Fibroblast of peridontal ligament (primary cell): Measurements from ENCODE around the gene ZFP14.

Experiments used
- DNase-seq: peaks from one replicate; pipeline ENCODE4 v3.0.0-alpha.2; 2010; ENCODE audit errors: extremely low read depth

The ZFP14 gene

DNA sequence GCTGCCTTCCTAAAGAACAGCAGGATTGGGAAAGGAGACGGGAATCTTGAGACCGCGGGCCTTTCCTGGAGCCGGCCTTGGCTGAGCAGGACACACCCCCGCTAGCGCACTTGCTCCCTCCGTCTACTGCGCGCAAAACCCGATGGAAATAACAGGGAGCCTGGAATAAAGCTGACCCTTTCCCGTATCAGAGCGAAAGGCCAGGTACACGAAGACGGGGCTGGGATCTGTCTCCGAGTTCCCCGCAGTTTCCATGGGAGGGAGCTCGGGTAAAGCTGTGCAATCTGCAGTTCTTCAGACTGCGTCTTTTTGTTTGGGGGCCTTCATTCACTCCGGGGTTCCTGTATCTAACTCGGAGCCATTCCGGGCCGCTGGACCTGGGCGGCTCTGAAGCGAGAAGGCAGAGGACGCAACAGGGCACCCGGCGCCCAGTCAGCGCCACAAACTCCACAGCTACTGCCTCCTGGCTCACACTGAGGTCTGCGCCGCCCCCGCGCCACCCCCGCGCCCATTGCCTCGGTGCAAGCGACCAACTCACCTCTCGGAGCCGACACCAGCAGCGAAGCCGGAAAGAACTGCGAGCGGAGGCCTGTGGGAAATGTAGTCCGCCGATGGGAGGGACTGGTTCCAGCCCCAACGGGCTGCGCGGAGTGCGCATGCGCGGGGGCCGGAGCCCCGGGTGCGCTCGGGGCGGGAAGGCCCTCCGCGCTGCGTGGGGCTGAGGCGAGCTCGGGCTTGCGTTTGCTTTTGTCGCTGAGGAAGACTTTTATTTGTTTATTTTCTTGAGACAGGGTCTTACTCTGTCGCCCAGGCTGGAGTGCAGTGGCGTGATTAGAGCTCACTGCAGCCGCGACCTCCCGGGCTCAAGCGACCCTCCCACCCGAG lies at the start of gene ZFP14:
Gene ZFP14, minus strand, starts transcription at position 577 of the 885 bp plus-strand sequence. CDS start 11,309 bp downstream, outside the sequence.
- peak; percentile 90 for DNase-seq

DNA sequence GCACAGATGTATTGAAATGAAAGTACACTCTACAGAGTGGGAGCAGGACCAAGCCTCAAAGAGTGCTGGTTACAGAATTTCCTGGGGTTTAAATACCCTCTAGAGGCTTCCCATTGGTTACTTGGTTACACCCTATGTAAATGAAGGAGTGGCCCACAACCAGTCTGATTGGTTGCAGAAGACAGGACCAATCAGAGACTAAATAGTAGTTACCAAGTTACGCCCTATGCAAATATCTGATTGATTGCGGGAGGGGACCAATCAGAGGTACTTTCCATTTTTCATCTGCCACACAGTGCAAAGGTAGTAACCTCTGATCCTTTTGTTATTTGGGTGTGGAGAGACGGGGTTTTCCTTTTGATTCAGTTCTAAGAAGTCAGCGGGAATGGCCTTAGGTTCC lies 44.9 kb upstream of the ZFP14 start:
- no peak for DNase-seq

DNA sequence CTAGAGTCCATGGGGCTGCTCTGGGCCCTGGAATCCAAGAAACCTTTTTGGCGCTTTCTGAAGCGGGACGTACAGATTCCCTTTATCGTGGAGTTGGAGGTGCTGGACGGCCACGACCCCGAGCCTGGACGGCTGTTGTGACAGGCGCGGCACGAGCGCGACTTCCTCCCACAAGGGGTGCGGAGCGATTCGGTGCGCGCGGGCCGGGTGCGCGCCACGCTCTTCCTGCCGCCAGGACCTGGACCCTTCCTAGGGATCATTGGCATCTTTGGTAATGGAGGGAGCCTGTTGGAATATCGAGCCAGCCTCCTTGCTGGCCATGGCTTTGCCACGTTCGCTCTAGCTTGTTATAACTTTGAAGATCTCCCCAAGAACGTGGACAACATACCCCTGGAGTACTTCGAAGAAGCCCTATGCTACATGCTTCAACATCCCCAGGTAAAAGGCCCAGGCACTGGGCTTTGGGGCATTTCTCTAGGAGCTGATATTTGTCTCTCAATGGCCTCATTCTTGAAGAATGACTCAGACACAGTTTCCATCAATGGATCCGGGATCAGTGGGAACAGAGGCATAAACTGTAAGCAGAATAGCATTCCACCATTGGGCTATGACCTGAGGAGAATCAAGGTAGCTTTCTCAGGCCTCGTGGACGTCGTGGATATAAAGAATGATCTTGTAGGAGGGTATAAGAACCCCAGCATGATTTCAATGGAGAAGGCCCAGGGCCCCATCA lies 42.9 kb upstream of the ZFP14 start:
- DNase-seq = no peak

DNA sequence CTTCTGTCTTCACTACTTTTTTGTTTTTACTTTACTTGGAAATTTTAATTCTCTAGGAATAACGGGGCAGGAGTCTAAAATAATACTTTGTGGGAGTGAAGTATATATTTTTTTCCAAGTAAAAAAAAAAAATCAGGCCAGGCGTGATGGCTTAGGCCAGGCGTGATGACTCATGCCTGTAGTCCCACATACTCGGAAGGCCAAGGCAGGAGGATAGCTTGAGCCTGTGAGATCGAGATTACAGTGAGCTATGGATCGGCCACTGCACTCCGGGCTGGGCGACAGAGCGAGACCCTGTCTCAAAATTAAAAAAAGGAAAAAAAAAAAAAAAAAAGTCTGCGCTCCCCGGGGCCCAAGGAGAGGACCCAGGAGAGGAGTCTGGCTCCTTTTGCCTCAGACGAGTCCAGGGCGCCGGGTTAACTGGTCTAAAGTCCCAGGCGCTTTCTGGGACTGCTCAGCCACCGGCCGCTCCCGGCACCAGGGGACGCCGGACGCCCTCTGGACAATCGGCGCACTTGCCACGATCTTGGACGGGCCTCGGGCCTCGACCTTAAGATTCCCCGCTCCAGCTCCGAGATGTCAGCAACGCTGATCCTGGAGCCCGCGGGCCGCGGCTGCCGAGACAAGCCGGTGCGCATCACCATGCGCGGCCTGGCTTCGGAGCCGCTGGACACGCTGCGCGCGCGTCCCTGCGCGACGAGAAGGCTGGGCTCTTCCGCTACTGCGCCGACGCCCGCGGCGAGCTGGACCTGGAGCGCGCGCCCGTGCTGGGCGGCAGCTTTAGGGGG lies 42.2 kb upstream of the ZFP14 start:
- peak; percentile 30 for DNase-seq

DNA sequence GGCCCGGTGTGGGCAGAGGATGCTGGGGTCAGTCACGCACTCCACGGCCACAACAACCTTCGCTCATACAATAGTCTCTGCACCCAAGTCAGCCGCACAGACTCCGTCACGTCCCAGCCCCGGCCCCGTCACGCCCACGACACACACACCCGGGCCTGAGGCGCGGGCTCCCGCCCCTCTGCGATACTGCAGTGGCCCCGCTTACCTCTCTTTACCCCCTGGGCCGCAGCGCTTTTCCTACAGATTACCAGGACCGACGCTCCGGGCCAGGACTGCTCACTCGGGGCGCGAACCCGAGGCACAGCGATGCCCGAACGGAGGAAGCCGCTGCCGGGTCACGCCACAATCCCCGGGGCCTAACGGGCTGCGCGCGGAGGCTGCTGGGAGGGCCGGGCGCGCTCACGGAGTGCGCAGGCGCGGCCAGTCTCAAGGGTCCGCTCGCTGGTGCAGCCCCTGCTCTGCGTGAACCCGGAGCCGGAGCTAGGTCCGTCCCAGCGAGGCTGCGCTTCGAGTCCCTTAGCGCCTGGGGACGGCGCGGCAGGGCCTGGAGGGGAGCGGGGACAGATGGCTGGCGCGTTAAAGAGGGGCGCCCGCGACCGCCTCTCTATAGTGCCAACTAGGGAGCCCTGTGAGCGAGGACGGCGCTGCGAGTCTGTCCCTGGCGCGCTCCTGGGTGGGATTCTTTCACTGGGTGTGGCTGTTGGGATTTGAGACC lies 39.4 kb upstream of the ZFP14 start, which contains the start of gene ZFP82:
Gene ZFP82, minus strand, starts transcription at position 358 of the 715 bp plus-strand sequence. CDS start 8,855 bp downstream, outside the sequence.
- DNase-seq = peak; percentile 78

DNA sequence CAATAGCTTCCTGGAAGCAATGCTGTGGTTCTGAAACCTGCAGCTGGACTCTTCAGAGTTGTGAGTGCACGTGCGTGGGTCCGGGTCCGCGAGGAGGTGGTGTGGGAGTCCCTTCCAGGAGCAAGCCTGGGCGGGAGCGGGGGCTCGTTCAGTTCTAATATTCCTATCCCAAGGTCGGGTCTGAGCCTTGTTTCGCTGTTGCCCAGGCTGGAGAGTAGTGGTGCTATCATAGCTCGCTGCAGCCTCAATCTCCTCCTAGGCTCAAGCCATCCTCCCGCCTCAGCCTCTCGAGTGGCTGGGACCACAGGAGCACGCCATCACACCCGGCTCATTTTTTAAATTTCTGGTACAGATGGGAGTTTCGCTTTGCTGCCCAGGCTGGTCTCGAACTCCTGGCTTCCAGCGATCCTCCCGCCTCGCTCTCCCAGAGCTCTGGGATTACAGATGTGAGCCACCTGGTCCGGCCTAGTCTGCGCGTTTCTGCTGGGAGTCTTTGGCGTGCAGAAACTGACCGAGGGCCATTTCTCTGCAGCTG lies 38.8 kb upstream of the ZFP14 start:
- DNase-seq = no peak

DNA sequence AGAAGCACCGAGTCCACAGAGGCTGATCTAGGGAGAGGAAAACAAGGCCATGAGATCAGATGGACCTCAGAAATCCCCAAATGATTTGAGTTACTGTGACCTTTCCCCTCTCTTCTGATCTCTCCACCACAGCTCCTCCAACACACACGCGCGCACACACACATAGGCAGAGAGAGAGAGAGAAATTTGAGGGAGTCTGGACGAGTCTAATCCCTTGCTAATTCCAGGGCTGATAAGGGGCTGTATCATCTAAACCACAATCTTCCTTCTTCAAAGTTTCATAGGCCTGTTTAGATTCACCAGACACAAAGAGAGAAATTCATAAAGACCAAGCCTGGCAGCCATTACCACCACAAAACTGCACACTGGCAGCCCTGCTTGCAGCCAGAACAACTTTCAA lies 30.8 kb upstream of the ZFP14 start:
- DNase-seq = no peak

DNA sequence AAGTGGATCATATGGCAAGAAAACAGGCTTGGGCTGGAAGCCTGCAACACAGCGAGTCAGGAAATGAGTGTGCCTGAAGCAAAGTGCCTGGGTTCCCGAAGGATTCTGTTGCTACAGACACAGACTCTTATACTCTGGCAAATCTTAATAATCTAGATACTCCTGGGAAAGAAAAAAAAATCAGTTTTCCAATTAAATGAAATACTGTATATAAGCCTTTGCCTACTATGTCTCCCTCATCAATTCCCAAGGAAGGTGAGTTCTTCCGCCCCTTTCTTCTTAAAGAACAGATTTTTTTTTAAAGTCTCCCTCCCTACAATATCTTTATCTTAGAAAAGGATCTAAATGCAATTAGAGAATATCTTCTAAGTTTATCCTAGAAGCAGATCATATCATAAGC lies 29.1 kb upstream of the ZFP14 start:
- DNase-seq = no peak

DNA sequence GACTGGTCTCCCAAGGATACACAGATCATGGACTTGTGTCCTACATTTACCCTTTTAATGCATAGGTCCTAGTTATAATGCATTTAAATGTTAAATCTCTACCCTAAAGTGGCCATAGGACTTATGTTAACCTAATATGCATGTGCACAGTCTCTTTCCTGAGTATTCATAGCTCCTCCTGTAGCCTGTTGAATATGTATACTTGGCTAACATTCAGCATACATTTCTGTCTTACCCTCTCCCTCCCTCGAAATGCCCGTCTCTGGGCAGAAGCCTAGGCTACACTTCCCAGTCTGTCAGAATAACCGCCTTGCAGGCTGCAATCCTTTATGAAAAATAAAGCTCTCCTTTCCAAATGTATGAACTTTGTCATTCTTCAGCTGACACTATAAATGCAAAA lies 25.5 kb upstream of the ZFP14 start:
- no peak for DNase-seq

DNA sequence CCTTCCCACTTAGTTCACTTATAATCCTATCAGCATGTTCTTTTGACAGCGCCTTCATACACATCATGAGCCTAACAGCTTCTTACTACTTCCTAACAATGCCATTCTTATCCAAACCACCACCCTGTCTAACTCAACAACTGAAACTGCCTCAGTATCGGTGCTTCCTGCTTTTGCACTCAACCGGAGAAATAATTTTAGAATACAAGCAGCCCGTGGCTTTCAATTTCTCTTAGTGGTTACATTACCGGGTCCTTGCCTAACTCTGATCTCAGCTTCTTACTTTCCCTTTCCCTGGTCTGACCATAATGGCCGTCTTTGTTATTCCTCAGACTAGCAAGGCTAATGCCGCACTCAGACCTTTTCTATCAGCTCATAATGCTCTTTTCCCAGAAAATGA lies 22.5 kb upstream of the ZFP14 start:
- DNase-seq = no peak

DNA sequence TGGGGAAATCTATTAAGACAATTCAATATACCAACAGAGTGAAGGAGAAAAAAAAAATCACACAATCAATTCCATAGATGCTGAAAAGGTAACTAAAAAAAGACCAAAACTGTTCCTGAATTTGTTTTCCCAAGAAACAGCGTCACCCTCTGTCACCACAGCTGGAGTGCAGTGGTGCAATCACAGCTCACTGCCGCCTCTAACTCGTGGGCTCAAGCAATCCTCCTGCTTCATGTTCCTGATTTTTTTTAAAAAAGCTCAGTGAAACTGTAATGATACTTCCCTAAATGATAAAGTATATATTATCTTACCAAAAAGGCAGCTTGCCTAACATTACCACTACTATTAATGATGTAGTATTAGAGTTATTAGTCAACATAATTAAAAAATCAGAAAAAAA lies 19.6 kb upstream of the ZFP14 start:
- no peak for DNase-seq

DNA sequence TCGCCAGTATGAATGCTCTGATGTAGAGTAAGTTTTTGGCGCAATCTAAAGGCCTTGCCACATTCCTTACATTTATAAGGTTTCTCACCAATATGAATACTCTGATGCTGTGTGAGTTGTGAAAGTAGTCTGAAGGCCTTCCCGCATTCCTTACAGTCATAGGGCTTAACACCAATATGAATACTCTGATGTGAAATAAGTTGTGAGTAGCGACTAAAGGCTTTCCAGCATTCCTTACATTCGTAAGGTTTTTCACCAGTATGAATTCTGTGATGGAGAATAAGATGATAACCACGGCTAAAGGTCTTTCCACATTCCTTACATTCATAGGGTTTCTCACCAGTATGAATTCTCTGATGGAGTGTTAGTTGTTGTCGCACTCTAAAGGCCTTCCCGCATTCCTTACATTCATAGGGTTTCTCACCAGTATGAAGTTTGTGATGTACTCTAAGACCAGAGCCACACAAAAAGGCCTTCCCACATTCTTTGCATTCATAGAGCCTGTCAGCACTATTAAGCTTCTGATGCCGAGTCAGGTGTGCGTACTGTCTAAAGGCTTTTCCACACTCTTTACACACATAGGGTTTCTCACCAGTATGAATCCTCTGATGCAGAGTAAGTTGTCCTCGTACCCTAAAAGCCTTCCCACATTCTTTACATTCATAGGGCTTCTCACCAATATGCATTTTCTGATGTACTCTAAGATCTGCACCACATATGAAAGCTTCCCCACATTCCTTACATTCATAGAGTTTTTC lies 14.1 kb upstream of the ZFP14 start:
- DNase-seq = no peak

DNA sequence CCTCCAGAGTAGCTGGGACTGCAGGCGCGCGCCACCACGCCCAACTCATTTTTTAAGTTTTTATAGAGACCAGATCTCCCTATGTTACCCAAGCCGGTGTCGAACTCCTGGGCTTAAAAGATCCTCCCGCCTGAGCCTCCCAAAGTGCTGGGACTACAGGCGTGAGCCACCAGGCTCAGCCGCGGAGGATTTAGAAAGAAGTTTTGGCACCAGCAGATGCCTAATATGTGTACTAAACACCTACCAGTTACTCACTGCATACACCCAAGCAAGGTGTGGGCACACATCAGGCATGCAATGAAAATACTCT lies 464 bp upstream of the ZFP14 start:
- no peak for DNase-seq

DNA sequence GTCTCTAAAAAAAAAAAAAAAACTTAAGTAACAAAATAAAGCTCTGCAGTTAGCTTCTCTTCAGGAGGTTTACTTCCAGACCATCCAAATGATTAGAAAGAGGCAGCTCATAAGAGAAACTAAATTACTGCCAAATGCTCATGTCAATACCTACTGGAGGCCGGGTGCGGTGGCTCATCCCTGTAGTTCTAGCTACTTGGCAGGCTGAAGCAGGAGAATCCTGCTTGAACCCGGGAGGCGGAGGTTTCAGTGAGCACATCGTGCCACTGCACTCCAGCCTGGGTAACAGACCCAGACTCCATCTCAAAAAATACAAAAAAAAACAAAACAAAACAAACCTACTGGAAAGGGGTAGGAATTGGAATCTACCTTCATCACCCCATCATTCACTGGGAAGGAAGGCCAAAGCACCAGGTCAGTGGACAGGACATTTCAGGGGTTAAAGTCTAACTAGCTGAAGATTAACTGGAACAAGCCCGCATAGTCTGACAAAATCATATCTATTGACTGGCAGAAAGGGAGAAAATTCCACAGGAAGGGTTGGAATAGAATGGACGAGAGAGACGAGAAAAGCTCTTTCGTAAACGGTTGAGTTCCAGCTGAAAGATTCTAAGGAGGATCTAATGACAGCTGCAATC lies 1.3 kb downstream of the ZFP14 start:
- DNase-seq = peak; percentile 6

DNA sequence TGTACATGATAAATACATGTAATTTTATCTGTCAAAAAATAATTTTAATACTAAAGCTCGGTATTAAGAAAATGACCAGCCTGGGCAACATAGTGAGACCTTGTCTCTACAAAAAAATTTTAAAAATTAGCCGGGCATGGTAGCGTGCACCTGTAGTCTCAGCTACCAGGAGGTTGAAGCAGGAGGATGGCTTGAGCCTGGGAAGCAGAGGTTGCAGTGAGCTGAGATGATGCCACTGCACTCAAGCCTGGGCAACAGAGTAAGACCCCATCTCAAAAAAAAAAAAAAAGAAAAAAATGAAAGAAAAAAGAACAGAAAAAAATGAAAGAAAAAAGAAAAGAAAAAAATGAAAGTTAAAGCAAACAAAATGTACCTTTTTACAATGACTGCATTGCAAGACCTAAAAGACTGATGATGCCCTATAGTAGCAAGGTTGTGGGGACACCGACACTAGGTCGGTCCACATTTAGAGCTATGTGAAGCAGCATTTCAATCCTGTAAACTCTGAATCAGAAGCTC lies 5.3 kb downstream of the ZFP14 start:
- DNase-seq = no peak

DNA sequence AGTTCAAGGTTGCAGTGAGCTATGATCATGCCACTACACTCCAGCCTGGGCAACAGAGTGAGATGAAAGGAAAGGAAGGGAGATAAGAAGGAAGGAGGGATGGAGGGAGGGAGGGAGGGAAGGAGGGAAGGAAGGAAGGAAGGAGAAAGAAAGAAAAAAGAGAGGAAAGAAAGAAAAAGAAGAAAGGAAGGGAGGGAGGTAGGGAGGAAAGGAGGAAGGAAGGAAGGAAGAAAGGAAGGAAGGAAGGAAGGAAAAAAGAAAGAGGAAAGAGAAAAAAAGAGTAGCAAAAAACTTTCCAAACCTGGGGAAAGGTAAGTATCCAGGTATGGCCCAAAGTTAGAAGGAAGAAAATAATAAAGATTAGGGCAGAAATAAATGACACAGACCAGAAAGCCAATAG lies 7.1 kb downstream of the ZFP14 start:
- no peak for DNase-seq

DNA sequence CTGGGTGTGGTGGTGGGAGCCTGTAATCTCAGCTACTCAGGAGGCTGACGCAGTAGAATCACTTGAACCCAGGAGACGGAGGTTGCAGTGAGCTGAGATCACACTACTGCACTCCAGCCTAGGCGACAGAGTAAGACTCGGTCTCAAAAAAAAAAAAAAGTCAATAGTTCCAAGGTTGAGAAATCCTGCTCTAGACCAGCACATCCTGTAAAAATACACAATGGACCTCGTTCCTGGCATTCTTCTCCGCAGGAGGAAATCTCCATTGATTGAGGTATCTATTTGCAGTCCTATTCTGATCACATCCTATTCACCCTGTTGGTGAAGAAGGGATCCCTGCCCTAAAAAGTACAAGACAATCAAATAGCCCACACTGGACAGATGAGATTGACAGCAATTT lies 15.2 kb downstream of the ZFP14 start:
- DNase-seq = no peak

DNA sequence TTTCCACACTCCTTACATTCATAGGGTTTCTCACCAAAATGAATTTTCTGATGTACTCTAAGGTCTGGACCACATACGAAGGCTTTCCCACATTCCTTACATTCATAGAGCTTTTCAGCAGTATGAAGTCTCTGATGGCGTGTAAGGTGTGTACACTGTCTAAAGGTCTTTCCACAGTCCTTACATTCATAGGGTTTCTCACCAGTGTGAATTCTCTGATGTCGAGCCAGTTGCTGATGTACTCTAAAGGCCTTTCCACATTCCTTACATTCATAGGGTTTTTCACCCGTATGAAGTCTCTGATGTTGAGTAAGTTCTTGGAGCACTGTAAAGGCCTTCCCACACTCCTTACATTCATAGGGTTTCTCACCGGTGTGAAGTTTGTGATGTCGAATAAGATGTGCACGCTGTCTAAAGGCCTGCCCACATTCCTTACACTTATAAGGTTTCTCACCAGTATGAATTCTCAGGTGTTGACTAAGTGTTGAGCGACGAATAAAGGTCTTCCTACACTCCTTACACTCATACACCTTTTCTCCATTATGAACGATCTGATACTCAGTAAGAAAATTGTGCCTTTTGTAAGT lies 38.1 kb downstream of the ZFP14 start:
- no peak for DNase-seq
